Measurements from ENCODE around the gene JAZF1. TPM values are rescaled to one million over a fixed set of nuclear protein-coding genes. Genes with fewer than 3 reads are reported as not detected.

JAZF1 gene
- total RNA-seq, 1 experiment from 2014 or later = 3.4 TPM

GRCh38 chr7:28133872-28134271, 46.7 kb downstream of the JAZF1 start:
- CTCF ChIA-PET = no interaction called here
- Histone ChIP-seq H3K9me2 (ENCODE audit: insufficient read depth) (no peaks in the 10 kb centered on the region), H4K20me1 (ENCODE audit: insufficient read depth) (no peaks in the 10 kb centered on the region), H3K4me1 (ENCODE audit: control insufficient read depth in 1 of 2, insufficient read depth in 2 of 2, low read length in 2 of 2) (no peaks in the 10 kb centered on the region), H3K4me2 (ENCODE audit: low read length) (no peak overlapping the region), H3K9me3 (ENCODE audit: control insufficient read depth in 1 of 2, insufficient read depth in 1 of 2, low read depth in 1 of 2, low read length in 2 of 2) (no peaks in the 10 kb centered on the region), H3K36me3 (ENCODE audit: control insufficient read depth in 1 of 2, insufficient read depth in 2 of 2, low read length in 2 of 2) (no peaks in the 10 kb centered on the region), H3K79me2 (ENCODE audit: insufficient read depth, low read length) (no peaks in the 10 kb centered on the region), H3K4me3 (replicated peaks in 1 of 2; ENCODE audit: low read depth in 1 of 2, low read length in 2 of 2) (no peak overlapping the region), H3K27me3 (ENCODE audit: insufficient read depth, low read length) (no peaks in the 10 kb centered on the region), H3K9ac (ENCODE audit: low read length) (no peak overlapping the region), H3K27ac (ENCODE audit: low read depth, low read length) (no peak overlapping the region), H2AFZ (ENCODE audit: low read depth, low read length, poor library complexity, severe bottlenecking) (no peak overlapping the region)
- TF ChIP-seq CTCF (IDR thresholded peaks at IDR 0.05 in 2 of 3, conservative IDR thresholded peaks at IDR 0.05 in 1 of 3; ENCODE audit: borderline replicate concordance in 1 of 3, insufficient read depth in 1 of 3, low read depth in 2 of 3, low read length in 2 of 3) (no peak), CEBPB (IDR thresholded peaks at IDR 0.05; ENCODE audit: low read depth) (no peak), EGR1 (IDR thresholded peaks at IDR 0.05; ENCODE audit: low read depth) (no peak), YY1 (IDR thresholded peaks at IDR 0.05; ENCODE audit: extremely low read depth, insufficient replicate concordance, low read depth, low read length) (no peak), JUND (IDR thresholded peaks at IDR 0.05) (no peak), CBX3 (IDR thresholded peaks at IDR 0.05; ENCODE audit: low read depth) (no peak), ELF1 (IDR thresholded peaks at IDR 0.05; ENCODE audit: borderline replicate concordance, low read depth) (no peak), ZFX (IDR thresholded peaks at IDR 0.05) (no peak), EZH2phosphoT487 (IDR thresholded peaks at IDR 0.05; ENCODE audit: borderline replicate concordance) (no peak), TCF7L2 (IDR thresholded peaks at IDR 0.05; ENCODE audit: borderline replicate concordance, extremely low read depth, insufficient read depth, insufficient read length) (no peak), SP1 (IDR thresholded peaks at IDR 0.05; ENCODE audit: low read depth) (no peak), POLR2A (IDR thresholded peaks at IDR 0.05; ENCODE audit: borderline replicate concordance, extremely low read depth, insufficient read depth, insufficient read length) (no peak), RAD21 (IDR thresholded peaks at IDR 0.05; ENCODE audit: low read depth) (no peak)
- TF ChIP-seq, protein P1, sequence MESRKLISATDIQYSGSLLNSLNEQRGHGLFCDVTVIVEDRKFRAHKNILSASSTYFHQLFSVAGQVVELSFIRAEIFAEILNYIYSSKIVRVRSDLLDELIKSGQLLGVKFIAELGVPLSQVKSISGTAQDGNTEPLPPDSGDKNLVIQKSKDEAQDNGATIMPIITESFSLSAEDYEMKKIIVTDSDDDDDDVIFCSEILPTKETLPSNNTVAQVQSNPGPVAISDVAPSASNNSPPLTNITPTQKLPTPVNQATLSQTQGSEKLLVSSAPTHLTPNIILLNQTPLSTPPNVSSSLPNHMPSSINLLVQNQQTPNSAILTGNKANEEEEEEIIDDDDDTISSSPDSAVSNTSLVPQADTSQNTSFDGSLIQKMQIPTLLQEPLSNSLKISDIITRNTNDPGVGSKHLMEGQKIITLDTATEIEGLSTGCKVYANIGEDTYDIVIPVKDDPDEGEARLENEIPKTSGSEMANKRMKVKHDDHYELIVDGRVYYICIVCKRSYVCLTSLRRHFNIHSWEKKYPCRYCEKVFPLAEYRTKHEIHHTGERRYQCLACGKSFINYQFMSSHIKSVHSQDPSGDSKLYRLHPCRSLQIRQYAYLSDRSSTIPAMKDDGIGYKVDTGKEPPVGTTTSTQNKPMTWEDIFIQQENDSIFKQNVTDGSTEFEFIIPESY (IDR thresholded peaks at IDR 0.05; ENCODE audit: extremely low read depth, insufficient replicate concordance, low read length) = no peak
- TF ChIP-seq, protein P2, sequence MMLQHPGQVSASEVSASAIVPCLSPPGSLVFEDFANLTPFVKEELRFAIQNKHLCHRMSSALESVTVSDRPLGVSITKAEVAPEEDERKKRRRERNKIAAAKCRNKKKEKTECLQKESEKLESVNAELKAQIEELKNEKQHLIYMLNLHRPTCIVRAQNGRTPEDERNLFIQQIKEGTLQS (IDR thresholded peaks at IDR 0.05) = no peak
- TF ChIP-seq, protein P3, sequence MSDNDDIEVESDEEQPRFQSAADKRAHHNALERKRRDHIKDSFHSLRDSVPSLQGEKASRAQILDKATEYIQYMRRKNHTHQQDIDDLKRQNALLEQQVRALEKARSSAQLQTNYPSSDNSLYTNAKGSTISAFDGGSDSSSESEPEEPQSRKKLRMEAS (IDR thresholded peaks at IDR 0.05) = no peak
- RAD21 ChIA-PET (ENCODE audit: low non-redundant PET in 1 of 2, low total read pairs in 2 of 2, uncharacterized antibody in 2 of 2, unreplicated experiment in 2 of 2) = no interaction called here
- no TSS peak for BruUV-seq (replicated peaks)
- DNase-seq (ENCODE audit: low read depth, low spot score) (no peak), ATAC-seq (no peak)
- POLR2A ChIA-PET = no interaction called here
- intact Hi-C loops (cut with micrococcal nuclease) = no loop called here
